Upper lobe of right lung (tissue), 1 donor: Measurements from ENCODE around the gene PCDHGB3. TPM values are rescaled to one million over a fixed set of nuclear protein-coding genes. Genes with fewer than 3 reads are reported as not detected.

Source experiments
- ATAC-seq: fragments of 200-7000 bp; cut with Tn5 transposase; one replicate; pipeline ENCODE4 v1.9.1; 2020; ENCODE audit warnings: mild to moderate bottlenecking, moderate library complexity
- DNase-seq: peaks from one replicate; pipeline ENCODE4 v3.0.0-alpha.2; 2020
- H3K27ac ChIP-seq: fragments of 200-600 bp; one replicate; pipeline ENCODE4 v1.8.0; 2022
- H3K27me3 ChIP-seq: fragments of 200-600 bp; one replicate; pipeline ENCODE4 v1.8.0; 2022; ENCODE audit warnings: mild to moderate bottlenecking
- H3K36me3 ChIP-seq: fragments of 200-600 bp; one replicate; pipeline ENCODE4 v1.8.0; 2022
- H3K4me1 ChIP-seq: fragments of 200-600 bp; one replicate; pipeline ENCODE4 v1.8.0; 2022
- H3K4me3 ChIP-seq: fragments of 200-600 bp; one replicate; pipeline ENCODE4 v1.8.0; 2022; ENCODE audit warnings: mild to moderate bottlenecking
- H3K9me3 ChIP-seq: fragments of 200-600 bp; one replicate; pipeline ENCODE4 v1.8.0; 2022
- intact Hi-C: fragments of 100-400 bp; cut with DNase I; formaldehyde crosslinking; loops from one replicate; pipeline ENCODE4 v1.11.0; 2022
- total RNA-seq: library from RNA; stranded (reverse); fragmentation: NEBNext Ultra II Directional; extraction: Animal tissue kit (Norgen Biotek cat#: 25700); gene quantifications from one replicate; pipeline ENCODE4 v1.2.1, GENCODE V29; 2021
- TF ChIP-seq, protein P1 (sequence below): fragments of 200-600 bp; IDR thresholded peaks from one replicate; pipeline ENCODE4 v1.8.0; 2022; ENCODE audit warnings: antibody characterized with exemption
- donor health status: DM: no; HTN: yes; CAD: no; lungs with severe emphysema.

The PCDHGB3 gene
- total RNA-seq, 1 donor from 2014 or later: 2.6 TPM

DNA sequence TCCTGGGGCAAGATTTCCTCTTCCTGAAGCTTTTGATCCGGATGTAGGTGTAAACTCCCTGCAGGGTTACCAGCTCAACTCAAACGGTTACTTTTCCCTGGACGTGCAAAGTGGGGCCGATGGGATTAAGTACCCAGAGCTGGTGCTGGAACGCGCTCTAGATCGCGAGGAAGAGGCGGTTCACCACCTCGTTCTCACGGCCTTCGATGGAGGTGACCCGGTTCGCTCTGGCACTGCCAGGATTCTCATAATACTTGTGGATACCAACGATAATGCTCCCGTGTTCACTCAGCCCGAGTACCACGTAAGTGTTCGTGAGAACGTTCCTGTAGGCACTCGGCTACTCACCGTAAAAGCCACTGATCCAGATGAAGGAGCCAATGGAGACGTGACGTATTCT lies 14.4 kb upstream of the PCDHGB3 start:
- Histone ChIP-seq H3K27ac (no peak overlapping the region), H3K4me3 (no peak overlapping the region), H3K9me3 (peaks cover 23% of the 10 kb centered on the region), H3K27me3 (peaks cover 9% of the 10 kb centered on the region), H3K4me1 (no peaks in the 10 kb centered on the region), H3K36me3 (no peaks in the 10 kb centered on the region)
- ATAC-seq (no peak), DNase-seq (no peak)
- intact Hi-C loops: no loop called here
- TF ChIP-seq, protein P1, sequence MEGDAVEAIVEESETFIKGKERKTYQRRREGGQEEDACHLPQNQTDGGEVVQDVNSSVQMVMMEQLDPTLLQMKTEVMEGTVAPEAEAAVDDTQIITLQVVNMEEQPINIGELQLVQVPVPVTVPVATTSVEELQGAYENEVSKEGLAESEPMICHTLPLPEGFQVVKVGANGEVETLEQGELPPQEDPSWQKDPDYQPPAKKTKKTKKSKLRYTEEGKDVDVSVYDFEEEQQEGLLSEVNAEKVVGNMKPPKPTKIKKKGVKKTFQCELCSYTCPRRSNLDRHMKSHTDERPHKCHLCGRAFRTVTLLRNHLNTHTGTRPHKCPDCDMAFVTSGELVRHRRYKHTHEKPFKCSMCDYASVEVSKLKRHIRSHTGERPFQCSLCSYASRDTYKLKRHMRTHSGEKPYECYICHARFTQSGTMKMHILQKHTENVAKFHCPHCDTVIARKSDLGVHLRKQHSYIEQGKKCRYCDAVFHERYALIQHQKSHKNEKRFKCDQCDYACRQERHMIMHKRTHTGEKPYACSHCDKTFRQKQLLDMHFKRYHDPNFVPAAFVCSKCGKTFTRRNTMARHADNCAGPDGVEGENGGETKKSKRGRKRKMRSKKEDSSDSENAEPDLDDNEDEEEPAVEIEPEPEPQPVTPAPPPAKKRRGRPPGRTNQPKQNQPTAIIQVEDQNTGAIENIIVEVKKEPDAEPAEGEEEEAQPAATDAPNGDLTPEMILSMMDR: no peak

DNA sequence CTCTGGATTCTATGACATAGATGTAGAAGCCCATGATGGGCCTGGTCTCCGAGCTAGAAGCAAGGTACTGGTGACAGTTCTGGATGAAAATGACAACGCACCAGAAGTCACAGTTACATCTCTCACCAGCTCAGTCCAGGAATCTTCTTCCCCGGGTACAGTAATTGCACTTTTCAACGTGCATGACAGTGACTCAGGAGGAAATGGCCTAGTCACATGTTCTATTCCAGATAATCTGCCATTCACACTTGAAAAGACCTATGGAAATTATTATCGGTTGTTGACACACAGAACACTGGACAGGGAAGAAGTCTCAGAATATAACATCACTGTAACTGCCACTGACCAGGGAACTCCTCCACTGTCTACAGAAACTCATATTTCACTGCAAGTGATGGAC lies 13.9 kb upstream of the PCDHGB3 start:
- intact Hi-C loops: no loop called here
- TF ChIP-seq, protein P1: no peak
- Histone ChIP-seq H3K36me3 (no peaks in the 10 kb centered on the region), H3K4me3 (no peak overlapping the region), H3K27ac (no peak overlapping the region), H3K4me1 (no peaks in the 10 kb centered on the region), H3K27me3 (peaks cover 13% of the 10 kb centered on the region), H3K9me3 (peaks cover 20% of the 10 kb centered on the region)
- no peak for ATAC-seq
- DNase-seq: no peak

DNA sequence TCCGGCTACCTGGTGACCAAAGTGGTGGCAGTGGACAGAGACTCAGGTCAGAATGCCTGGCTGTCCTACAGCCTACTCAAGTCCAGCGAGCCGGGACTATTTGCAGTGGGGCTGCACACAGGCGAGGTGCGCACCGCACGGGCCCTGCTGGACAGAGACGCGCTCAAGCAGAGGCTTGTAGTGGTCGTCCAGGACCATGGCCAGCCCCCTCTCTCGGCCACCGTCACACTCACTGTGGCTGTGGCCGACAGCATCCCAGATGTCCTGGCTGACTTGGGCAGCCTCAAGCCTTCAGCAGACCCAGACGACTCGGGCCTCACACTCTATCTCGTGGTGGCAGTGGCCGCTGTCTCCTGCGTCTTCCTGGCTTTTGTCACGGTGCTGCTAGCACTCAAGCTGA lies 13.1 kb upstream of the PCDHGB3 start:
- no peak overlapping the region for H3K4me3 ChIP-seq
- H3K27ac ChIP-seq: no peak overlapping the region
- H3K36me3 ChIP-seq: no peaks in the 10 kb centered on the region
- H3K9me3 ChIP-seq: peaks cover 20% of the 10 kb centered on the region
- peaks cover 13% of the 10 kb centered on the region for H3K27me3 ChIP-seq
- ATAC-seq (no peak), DNase-seq (no peak)
- TF ChIP-seq, protein P1: no peak
- intact Hi-C loops: no loop called here
- no peaks in the 10 kb centered on the region for H3K4me1 ChIP-seq

DNA sequence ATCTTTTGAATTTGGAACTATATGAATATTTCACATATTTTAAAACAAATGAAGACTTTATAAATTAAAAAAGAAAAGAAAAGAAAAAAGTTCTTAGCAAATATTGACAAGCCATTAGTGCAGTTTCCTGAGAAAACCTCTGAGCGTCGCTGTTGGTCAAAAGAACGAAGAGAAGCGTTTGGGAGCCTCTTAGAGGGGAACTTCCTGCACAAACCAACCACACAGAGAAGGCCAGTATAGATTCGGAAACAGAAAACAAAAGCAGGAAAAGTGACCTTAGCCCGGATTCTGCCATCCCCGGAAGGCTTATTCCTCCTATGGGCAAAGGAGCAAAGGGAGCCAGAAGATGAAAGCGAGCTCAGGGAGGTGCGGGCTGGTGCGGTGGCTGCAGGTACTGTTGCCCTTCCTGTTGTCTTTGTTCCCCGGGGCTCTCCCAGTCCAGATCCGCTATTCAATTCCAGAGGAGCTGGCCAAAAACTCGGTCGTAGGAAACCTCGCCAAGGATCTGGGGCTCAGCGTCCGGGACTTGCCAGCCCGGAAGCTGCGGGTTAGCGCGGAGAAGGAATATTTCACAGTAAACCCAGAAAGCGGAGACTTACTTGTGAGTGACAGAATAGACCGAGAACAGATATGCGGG lies 10.1 kb upstream of the PCDHGB3 start, which contains the start of gene PCDHGB2:
Gene PCDHGB2, plus strand, starts transcription at position 205 of the 637 bp plus-strand sequence. Its CDS starts 142 bp downstream, at position 347.
- H3K4me3 ChIP-seq: peak within 1 kb of the TSS; percentile 25

DNA sequence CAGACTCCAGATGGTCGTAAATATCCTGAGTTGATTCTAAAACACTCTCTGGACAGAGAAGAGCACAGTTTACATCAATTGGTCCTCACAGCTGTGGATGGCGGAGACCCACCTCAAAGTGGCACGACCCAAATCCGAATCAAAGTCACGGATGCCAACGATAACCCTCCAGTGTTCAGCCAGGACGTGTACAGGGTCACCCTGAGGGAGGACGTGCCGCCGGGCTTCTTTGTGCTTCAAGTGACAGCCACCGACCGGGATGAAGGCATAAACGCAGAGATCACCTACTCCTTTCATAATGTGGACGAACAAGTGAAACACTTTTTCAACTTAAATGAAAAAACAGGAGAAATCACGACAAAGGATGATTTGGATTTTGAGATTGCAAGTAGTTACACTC lies 9.4 kb upstream of the PCDHGB3 start:
- H3K9me3 ChIP-seq: peaks cover 27% of the 10 kb centered on the region
- no peak for ATAC-seq
- no peaks in the 10 kb centered on the region for H3K36me3 ChIP-seq
- no peak overlapping the region for H3K27ac ChIP-seq
- H3K27me3 ChIP-seq: peaks cover 27% of the 10 kb centered on the region
- intact Hi-C loops: no loop called here
- TF ChIP-seq, protein P1: no peak
- H3K4me1 ChIP-seq: no peaks in the 10 kb centered on the region
- no peak overlapping the region for H3K4me3 ChIP-seq
- DNase-seq: no peak

More for the DNA sequence above, 10.1 kb upstream of the PCDHGB3 start, which contains the start of gene PCDHGB2:
- DNase-seq: no peak
- intact Hi-C loops: no loop called here
- Histone ChIP-seq H3K27ac (no peak within 1 kb of the TSS), H3K4me1 (no peaks in the 10 kb centered on the region), H3K36me3 (no peaks in the 10 kb centered on the region), H3K9me3 (peaks cover 33% of the 10 kb centered on the region), H3K27me3 (peaks cover 22% of the 10 kb centered on the region)
- peak; percentile 62 for ATAC-seq
- TF ChIP-seq, protein P1: peak; percentile 40
